OCI-LY1 (cell line): ENCODE results near the gene SLCO2A1.

Experiments
- H2AFZ ChIP-seq: fragments of 200-600 bp; sonication (generic), shearing (Covaris generic); 2 replicates; pipeline ENCODE4 v1.6.0; 2014; ENCODE audit warnings: antibody characterized with exemption, mild to moderate bottlenecking, low read length
- H3F3A ChIP-seq: fragments of 200-600 bp; sonication (generic), shearing (Covaris generic); 2 replicates; pipeline ENCODE4 v1.6.0; 2014; ENCODE audit warnings: mild to moderate bottlenecking, antibody characterized with exemption, low read length, moderate library complexity; ENCODE audit not compliant: insufficient read depth
- H3K27ac ChIP-seq: fragments of 200-600 bp; sonication (generic); 2 replicates; pipeline ENCODE4 v1.5.1; 2014; ENCODE audit warnings: low read length, mixed run types, mild to moderate bottlenecking, low read depth; ENCODE audit not compliant: poor library complexity, severe bottlenecking
- H3K27me3 ChIP-seq: fragments of 200-600 bp; sonication (generic); 2 replicates; pipeline ENCODE4 v1.6.0; 2014; ENCODE audit warnings: antibody characterized with exemption, mild to moderate bottlenecking, low read length, moderate library complexity; ENCODE audit not compliant: insufficient read depth
- H3K36me3 ChIP-seq: fragments of 200-600 bp; sonication (generic); 2 replicates; pipeline ENCODE4 v1.6.1; 2014; ENCODE audit warnings: mild to moderate bottlenecking, antibody characterized with exemption, low read length, moderate library complexity, mixed read lengths; ENCODE audit not compliant: insufficient read depth
- H3K4me1 ChIP-seq: fragments of 200-600 bp; sonication (generic); 2 replicates; pipeline ENCODE4 v1.5.1; 2014; ENCODE audit warnings: mild to moderate bottlenecking, low read length, moderate library complexity; ENCODE audit not compliant: insufficient read depth, severe bottlenecking
- H3K4me2 ChIP-seq: fragments of 200-600 bp; sonication (generic), shearing (Covaris generic); 2 replicates; pipeline ENCODE4 v1.6.1; 2014; ENCODE audit warnings: low read length
- H3K4me3 ChIP-seq: fragments of 200-600 bp; sonication (generic); 2 replicates; pipeline ENCODE4 v1.5.1; 2014; ENCODE audit warnings: low read length, low read depth, mild to moderate bottlenecking, mixed read lengths; ENCODE audit not compliant: poor library complexity, severe bottlenecking
- H3K79me2 ChIP-seq: fragments of 200-600 bp; shearing (Covaris generic); 2 replicates; pipeline ENCODE4 v1.6.1; 2016; ENCODE audit warnings: mixed run types, low read length, mixed read lengths; ENCODE audit not compliant: insufficient read depth
- H3K9ac ChIP-seq: fragments of 200-600 bp; sonication (generic), shearing (Covaris generic); 2 replicates; pipeline ENCODE4 v1.6.1; 2014; ENCODE audit warnings: mild to moderate bottlenecking, low read length, mixed read lengths
- H3K9me2 ChIP-seq: fragments of 200-600 bp; sonication (generic), shearing (Covaris generic); 2 replicates; pipeline ENCODE4 v1.6.1; 2014; ENCODE audit warnings: low read depth, mild to moderate bottlenecking, low read length, mixed read lengths
- H3K9me3 ChIP-seq: fragments of 200-600 bp; shearing (Covaris generic); 2 replicates; pipeline ENCODE4 v1.6.1; 2014; ENCODE audit warnings: low read length, mixed read lengths
- H4K20me1 ChIP-seq: fragments of 200-600 bp; sonication (generic), shearing (Covaris generic); 2 replicates; pipeline ENCODE4 v1.6.0; 2016; ENCODE audit warnings: mild to moderate bottlenecking, low read length; ENCODE audit not compliant: insufficient read depth
- CTCF ChIP-seq: fragments of 200-600 bp; sonication (generic), shearing (Covaris generic); IDR thresholded peaks from 2 replicates; pipeline ENCODE4 v1.5.1; 2017; ENCODE audit warnings: mild to moderate bottlenecking, antibody characterized with exemption, low read length, moderate library complexity, mixed read lengths
- EZH2 ChIP-seq: fragments of 200-600 bp; sonication (generic), shearing (Covaris generic); IDR thresholded peaks from 2 replicates; pipeline ENCODE4 v1.8.0; 2017; ENCODE audit warnings: borderline replicate concordance, mixed run types, mild to moderate bottlenecking, antibody characterized with exemption, low read length, moderate library complexity, mixed read lengths

The SLCO2A1 gene

DNA sequence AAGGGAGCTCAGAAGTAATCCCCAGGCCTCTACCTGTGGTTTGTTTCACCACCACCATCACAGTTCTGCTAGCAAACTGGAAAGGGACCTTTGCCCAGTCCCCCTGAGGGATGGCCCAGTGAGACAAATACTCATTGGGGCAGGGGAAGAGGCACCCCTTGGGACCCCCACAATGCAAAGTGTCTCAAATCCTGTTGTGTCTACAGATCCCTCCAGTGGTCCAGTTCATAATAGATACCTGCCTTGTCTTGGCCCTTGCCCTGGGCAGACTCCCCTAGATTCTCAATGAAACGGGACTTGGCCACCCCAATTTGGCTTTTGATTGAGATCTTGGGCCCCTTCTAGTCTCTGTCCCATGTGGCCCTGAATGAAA, 90.3 kb downstream of the SLCO2A1 start:
- Histone ChIP-seq H4K20me1 (no peaks in the 10 kb centered on the region), H3K27ac (no peak overlapping the region), H3K9ac (no peak overlapping the region), H3K36me3 (no peaks in the 10 kb centered on the region), H3F3A (no peaks in the 10 kb centered on the region), H3K4me2 (no peak overlapping the region), H3K9me3 (no peaks in the 10 kb centered on the region), H3K9me2 (no peaks in the 10 kb centered on the region), H3K4me3 (no peak overlapping the region), H3K27me3 (no peaks in the 10 kb centered on the region), H3K4me1 (no peaks in the 10 kb centered on the region), H3K79me2 (no peaks in the 10 kb centered on the region), H2AFZ (no peak overlapping the region)
- TF ChIP-seq CTCF (no peak), EZH2 (no peak)

DNA sequence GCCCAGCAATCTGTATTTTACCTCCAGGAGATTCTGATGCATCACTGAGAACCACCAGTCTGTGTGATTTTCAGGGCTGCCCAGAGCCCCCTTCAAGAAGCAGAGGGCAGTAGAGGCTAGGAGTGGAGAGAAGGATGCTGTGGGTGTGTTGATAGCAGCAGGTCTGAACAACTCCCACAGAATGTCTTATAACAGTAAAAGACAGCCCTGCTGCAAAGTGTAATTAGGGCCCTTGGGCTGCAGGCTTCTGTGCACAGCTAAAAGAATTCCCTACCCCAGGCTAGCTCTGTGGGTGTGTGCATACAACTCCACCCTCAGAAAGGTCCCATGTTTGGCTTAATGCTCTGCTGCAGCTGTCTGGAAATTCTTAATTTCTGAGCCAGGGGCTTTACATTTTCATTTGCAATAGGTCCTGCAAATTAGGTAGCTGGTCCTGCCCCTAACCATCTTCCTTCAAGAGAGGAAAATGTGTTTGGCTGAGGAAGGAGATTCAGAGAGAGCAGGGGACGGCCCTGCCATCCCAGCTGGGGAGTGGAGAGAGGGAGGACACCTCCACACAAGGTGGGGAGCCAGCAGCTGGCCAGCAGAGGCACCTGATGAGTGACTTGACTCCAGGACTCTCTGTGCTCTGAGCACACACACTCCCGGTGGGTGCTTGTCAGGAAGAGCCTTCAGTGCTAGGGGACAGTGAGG, 90.8 kb downstream of the SLCO2A1 start:
- no peak overlapping the region for H3K4me2 ChIP-seq
- no peaks in the 10 kb centered on the region for H3K9me3 ChIP-seq
- no peak overlapping the region for H3K9ac ChIP-seq
- H3K9me2 ChIP-seq = no peaks in the 10 kb centered on the region
- no peaks in the 10 kb centered on the region for H3K79me2 ChIP-seq
- H3K27ac ChIP-seq = no peak overlapping the region
- H3K4me3 ChIP-seq = no peak overlapping the region
- H3F3A ChIP-seq = no peaks in the 10 kb centered on the region
- no peaks in the 10 kb centered on the region for H3K36me3 ChIP-seq
- H2AFZ ChIP-seq = no peak overlapping the region
- no peaks in the 10 kb centered on the region for H3K4me1 ChIP-seq
- no peaks in the 10 kb centered on the region for H4K20me1 ChIP-seq
- TF ChIP-seq EZH2 = no peak
- TF ChIP-seq CTCF = no peak
- H3K27me3 ChIP-seq = no peaks in the 10 kb centered on the region

GRCh38 chr3:133937756-133938601, 91.7 kb downstream of the SLCO2A1 start:
- no peak for TF ChIP-seq EZH2
- TF ChIP-seq CTCF = no peak
- Histone ChIP-seq H3F3A (no peaks in the 10 kb centered on the region), H4K20me1 (no peaks in the 10 kb centered on the region), H3K4me1 (no peaks in the 10 kb centered on the region), H2AFZ (no peak overlapping the region), H3K79me2 (no peaks in the 10 kb centered on the region), H3K9ac (no peak overlapping the region), H3K27ac (no peak overlapping the region), H3K4me3 (no peak overlapping the region), H3K9me3 (no peaks in the 10 kb centered on the region), H3K9me2 (no peaks in the 10 kb centered on the region), H3K36me3 (no peaks in the 10 kb centered on the region), H3K4me2 (no peak overlapping the region), H3K27me3 (no peaks in the 10 kb centered on the region)
